HEK293T (cell line): ENCODE measurements around the gene NAP1L2.

Experiments used
- BHLHE40 ChIP-seq: fragments of 450-650 bp; IDR thresholded peaks from 2 replicates; pipeline ENCODE4 v1.6.1; 2016; ENCODE audit warnings: mild to moderate bottlenecking, moderate library complexity, borderline replicate concordance
- LEF1 ChIP-seq: fragments of 450-650 bp; IDR thresholded peaks from 2 replicates; pipeline ENCODE4 v1.6.1; 2017; ENCODE audit warnings: mild to moderate bottlenecking, borderline replicate concordance
- PKNOX1 ChIP-seq: fragments of 450-650 bp; IDR thresholded peaks from 2 replicates; pipeline ENCODE4 v1.6.1; 2016
- TARDBP ChIP-seq: fragments of 450-650 bp; IDR thresholded peaks from 2 replicates; pipeline ENCODE4 v1.6.1; 2016

GRCh38 chrX:73215246-73215645 is 595 bp upstream of the NAP1L2 start:
- TF ChIP-seq PKNOX1 (no peak), BHLHE40 (no peak), TARDBP (no peak), LEF1 (no peak)
